GM12864 (cell line): ENCODE measurements around the gene LYSMD2.

Source experiments
- DNase-seq: peaks from one replicate; pipeline ENCODE4 v3.0.0-alpha.2; 2011; ENCODE audit warnings: low read depth
- H3K4me3 ChIP-seq: 2 replicates; pipeline ENCODE4 v1.5.1; 2011; ENCODE audit warnings: mild to moderate bottlenecking, low read depth, low read length, control low read depth
- TF ChIP-seq, protein P1 (sequence below): IDR thresholded peaks from 2 replicates; pipeline ENCODE4 v1.5.1; 2011; ENCODE audit warnings: low read depth, mild to moderate bottlenecking, moderate library complexity, low read length, control low read depth, inconsistent platforms; ENCODE audit errors: missing control alignments

Gene LYSMD2

DNA sequence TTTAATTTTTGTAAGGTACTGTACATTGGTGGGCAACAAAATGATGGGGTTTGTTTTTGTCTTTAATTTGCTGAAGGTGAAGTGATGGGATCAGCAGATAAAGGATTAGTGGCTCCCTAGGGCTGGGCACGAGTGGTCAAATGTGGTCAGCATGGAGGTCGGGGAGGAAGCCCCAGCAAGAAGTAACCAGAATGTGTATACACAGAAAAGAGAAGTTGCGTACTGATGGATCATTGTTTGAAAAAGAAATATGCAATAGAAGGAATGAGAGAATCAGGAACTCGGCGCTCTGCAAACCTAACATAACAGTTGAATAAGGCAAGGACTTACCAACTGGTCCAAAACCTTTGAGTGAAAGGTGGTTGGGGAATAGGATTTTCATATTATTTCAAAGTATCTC is 15.4 kb upstream of the LYSMD2 start:
- DNase-seq: no peak
- TF ChIP-seq, protein P1, sequence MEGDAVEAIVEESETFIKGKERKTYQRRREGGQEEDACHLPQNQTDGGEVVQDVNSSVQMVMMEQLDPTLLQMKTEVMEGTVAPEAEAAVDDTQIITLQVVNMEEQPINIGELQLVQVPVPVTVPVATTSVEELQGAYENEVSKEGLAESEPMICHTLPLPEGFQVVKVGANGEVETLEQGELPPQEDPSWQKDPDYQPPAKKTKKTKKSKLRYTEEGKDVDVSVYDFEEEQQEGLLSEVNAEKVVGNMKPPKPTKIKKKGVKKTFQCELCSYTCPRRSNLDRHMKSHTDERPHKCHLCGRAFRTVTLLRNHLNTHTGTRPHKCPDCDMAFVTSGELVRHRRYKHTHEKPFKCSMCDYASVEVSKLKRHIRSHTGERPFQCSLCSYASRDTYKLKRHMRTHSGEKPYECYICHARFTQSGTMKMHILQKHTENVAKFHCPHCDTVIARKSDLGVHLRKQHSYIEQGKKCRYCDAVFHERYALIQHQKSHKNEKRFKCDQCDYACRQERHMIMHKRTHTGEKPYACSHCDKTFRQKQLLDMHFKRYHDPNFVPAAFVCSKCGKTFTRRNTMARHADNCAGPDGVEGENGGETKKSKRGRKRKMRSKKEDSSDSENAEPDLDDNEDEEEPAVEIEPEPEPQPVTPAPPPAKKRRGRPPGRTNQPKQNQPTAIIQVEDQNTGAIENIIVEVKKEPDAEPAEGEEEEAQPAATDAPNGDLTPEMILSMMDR: no peak
- no peak overlapping the region for H3K4me3 ChIP-seq

DNA sequence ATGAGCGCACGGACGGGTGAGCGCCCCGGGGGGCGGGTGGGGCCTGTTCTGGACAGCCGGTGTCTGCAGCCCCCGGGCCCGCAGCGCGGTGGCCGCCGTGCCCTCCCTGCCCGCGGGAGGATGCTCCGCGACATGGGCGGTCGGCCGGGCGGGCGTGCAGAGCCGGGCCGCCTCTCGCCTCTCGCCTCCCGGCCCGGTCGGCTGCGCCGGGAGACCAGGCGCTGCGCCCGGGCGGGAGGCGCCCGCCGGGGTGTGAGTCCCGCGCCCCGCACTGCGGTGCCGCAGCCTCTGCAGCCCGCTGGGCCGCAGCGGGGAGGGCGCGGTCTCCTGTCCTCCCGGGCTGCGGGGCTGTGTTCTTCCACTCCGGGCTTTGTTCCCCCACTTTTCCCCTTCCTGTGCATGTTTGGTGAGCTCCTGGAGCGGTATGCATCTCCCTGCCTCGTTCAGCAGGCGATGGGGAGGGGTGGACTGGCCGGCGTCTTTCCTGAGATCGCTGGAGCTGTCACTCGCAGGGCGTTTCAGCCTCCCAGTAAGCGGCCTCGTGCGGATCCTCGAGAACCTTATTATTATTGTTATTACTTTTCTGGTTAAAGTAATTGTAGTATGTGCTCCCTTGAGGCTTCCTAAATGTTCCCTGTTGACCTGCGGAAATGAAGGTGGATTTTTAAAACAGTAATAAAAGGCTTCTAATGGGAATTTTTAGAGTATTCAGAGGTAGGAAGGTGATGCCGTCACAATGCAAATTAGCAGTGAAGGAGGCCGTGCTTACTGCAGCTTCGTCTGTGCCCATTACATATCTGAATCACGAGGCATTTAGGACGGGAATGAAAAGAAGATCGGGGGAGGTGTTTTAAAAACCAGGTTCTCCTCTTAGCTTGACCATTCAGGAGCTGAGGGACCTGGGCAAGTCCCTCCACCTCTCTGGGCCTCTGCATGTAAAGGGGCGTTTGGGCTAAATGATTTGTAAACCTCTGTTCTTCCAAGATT is 14.5 kb upstream of the LYSMD2 start:
- DNase-seq: no peak
- TF ChIP-seq, protein P1: no peak
- H3K4me3 ChIP-seq: peak overlapping the region; percentile 77

DNA sequence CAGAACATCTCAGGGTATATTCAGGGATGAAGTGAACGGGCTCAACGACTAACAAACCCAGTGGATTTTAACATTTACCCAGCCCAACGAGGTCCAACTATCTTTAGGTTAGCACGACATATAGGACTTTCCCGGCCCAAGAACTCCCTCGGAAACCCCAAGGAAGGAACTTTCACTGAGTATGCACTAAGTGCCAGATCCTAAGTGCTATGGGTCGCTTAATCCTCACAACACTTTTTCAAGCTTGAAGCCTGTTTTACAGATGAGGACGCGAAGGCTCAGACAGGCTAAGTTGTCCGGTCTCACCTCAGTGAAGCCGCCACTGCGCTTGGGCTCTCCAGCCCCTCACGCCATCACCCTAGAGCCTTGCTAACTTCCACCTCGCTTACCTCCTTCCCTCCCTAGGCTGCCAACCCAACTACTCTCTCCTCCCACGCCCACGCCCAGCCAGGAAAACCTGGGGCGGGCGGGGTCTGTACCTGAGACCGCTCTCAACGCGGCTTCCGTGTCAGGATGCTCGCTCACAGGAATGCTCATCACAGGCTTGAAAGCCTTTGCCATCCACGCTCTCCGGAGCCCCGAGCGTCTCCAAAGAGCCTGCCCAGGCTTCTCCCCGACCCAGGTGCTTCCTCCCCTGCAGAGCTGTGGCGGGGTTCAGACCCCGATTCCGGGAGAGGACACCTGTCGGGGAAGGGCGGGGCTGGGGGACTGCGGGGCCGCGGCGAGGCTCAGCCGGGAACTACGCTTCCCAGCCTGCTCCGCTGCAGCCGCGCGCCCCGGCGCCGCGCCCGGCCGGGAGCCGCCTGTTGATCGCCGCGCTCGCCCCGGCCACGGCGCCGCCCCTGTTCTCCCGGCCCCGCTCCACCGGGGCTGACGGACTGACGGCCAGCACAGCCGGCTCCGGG is 13.6 kb upstream of the LYSMD2 start, which contains the start of gene TMOD2:
Gene TMOD2, plus strand, starts transcription at position 806 of the 905 bp plus-strand sequence. CDS start 14,845 bp downstream, outside the sequence.
- DNase-seq: no peak
- H3K4me3 ChIP-seq: peak within 1 kb of the TSS; percentile 77
- TF ChIP-seq, protein P1: no peak

DNA sequence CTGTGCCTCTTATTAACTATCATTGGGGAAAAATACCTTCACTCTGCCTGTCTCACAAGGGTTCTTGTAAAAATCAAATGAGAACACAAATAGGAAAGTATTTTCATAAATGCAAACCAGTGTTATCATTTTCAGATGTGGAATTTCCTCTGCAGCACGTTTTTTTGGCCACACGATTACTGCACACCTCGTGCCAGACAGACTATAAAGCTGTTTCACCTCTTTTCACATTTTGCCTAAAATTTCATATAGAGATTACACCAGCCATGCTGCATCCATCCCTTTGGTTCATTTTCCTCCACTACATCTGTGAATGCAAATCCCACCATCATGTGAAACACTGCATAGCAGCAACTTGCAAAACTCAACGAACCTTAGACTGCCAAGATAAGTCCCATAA is 12.7 kb upstream of the LYSMD2 start:
- TF ChIP-seq, protein P1: no peak
- no peak for DNase-seq

DNA sequence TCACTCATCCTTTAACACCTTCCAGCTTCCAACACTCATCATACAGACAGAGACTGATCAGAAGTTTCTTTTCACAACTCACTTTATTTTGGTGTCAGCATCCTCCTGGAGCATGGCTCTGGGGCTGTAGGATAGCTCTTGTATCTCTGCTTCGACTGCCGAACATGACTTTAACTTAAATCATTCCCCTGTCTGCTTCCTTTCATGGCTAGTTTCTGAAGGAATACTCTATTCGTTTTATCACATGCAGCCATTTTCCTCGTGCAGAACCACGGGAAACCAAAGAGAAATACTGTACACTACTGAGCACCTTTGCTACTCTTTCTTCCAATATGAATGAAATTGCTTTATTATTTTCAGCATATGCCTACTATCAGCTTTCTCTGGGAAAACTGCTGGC is 11.9 kb upstream of the LYSMD2 start:
- no peak overlapping the region for H3K4me3 ChIP-seq
- TF ChIP-seq, protein P1: no peak
- DNase-seq: no peak

More for the DNA sequence above, 12.7 kb upstream of the LYSMD2 start:
- peak overlapping the region; percentile 77; the same call in 1 of the 2 replicates for H3K4me3 ChIP-seq

DNA sequence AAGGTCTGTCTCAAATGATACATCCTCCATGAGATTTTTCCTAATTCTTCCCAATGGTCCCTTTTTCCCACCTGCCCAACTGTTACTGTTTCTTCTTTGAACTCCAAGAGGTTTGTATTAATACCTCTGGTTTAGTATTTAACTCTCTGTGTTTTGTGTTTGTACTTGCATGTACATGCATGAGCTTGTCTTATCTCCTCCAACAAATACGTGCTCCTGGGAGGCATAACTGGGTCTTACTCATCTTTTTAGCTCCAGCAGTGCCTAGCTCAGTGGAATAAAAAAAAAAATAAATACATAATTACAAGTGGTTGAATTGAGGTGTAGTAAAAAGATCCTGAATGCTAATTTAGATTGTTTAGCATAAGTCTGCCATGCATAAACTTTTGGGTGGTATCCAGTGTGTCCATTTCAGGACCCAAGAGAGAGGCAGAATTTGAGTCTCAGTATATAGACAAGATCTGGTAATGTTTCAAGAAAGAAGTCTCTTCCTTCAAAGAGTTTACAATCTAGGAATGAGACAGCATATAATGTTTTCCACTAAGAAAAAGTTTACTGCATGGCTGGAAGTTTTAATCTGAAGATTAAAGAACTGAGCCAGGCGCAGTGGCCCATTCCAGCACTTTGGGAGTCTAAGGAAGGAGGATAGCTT is 1.7 kb upstream of the LYSMD2 start:
- DNase-seq: no peak
- no peak overlapping the region for H3K4me3 ChIP-seq
- TF ChIP-seq, protein P1: no peak
